ENCODE data around the gene HHIPL1. TPM values are rescaled to one million over a fixed set of nuclear protein-coding genes. Genes with fewer than 3 reads are reported as not detected.
"Not testable (repeated sequence)": the region's sequence is repeated elsewhere in the genome, so short reads cannot be mapped to it uniquely, and the experiment has no call there.

HHIPL1 gene
- total RNA-seq, 2 experiments from 2014 or later: 0.29 to 0.38 TPM

DNA sequence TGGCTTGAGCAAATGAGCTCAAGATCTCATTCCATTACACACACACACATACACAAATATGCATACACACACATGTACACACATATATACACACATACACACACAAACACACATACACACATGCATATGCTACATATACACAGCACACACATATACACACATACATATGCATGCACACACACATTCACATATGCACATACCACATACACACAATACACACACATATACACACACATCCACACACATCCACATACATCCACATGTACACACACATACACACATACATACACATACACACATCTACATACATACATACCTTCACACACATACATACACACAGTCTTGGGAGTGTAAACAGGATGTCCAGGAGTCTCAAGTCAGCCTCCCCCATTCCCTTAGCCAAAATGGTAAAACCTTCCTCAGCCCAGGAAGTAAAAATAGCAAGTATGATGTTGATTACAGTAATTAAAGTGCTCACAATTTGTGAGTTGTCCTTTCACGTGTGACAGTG, 12.8 kb downstream of the HHIPL1 start:
- H3K36me3 Mint-ChIP-seq: no peaks in the 10 kb centered on the region
- no peaks in the 10 kb centered on the region for H3K4me1 Mint-ChIP-seq (ENCODE audit: low read depth)
- intact Hi-C loops (cut with micrococcal nuclease): no loop called here
- H3K9me3 Mint-ChIP-seq: no peaks in the 10 kb centered on the region
- POLR2A ChIA-PET: no interaction called here
- peaks cover 42% of the 10 kb centered on the region for H3K27me3 Mint-ChIP-seq
- no peak for DNase-seq
- H3K4me3 Mint-ChIP-seq: no peak overlapping the region
- CTCF ChIA-PET: no interaction called here
- H3K27ac Mint-ChIP-seq: no peak overlapping the region

GRCh38 chr14:99658218-99658845, 13.4 kb downstream of the HHIPL1 start:
- CTCF ChIA-PET: no interaction called here
- peaks cover 45% of the 10 kb centered on the region for H3K27me3 Mint-ChIP-seq
- no peak for DNase-seq

DNA sequence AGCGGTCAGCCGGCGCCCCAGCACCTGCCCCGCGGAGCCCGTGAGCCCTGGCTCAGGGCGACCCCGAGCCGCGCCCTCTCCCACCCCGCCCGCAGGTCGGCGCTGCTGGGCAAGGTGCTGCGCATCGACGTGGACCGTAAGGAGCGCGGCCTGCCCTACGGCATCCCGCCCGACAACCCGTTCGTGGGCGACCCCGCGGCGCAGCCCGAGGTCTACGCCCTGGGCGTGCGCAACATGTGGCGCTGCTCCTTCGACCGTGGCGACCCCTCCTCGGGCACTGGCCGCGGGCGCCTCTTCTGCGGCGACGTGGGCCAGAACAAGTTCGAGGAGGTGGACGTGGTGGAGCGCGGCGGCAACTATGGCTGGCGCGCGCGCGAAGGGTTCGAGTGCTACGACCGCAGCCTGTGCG, 14.4 kb downstream of the HHIPL1 start:
- DNase-seq: peak; percentile 12
- H3K27me3 Mint-ChIP-seq: peaks cover 43% of the 10 kb centered on the region

More at GRCh38 chr14:99658218-99658845, 13.4 kb downstream of the HHIPL1 start:
- Mint-ChIP-seq H3K27ac (no peak overlapping the region), H3K4me3 (no peak overlapping the region), H3K9me3 (no peaks in the 10 kb centered on the region), H3K36me3 (no peaks in the 10 kb centered on the region), H3K4me1 (ENCODE audit: low read depth) (no peaks in the 10 kb centered on the region)
- intact Hi-C loops (cut with micrococcal nuclease): no loop called here
- POLR2A ChIA-PET: no interaction called here

DNA sequence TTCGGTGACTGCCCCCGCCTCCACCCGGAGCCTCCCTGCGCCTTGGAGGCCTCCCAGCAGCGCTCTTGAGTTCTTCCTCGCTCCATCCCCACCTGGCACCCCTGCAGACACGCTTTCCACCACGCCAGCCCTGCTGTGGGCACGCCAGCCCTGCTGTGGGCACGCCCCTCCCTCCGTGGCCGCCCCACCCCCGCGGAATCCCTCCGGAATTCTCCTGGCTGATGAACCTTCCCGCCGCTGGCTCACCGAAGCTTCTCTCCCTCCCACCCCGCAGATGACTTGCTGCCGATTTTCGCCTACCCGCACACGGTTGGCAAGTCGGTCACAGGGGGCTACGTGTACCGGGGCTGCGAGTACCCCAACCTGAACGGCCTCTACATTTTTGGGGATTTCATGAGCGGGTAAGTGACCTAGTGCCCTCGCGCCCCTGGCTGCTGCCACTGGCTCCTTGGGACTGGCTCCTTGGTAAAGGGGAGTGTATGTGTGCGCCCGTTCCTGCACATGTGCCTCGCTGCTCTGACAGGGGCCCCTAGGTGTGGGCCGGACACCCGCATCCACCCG, 15.2 kb downstream of the HHIPL1 start:
- Mint-ChIP-seq H3K27ac (no peak overlapping the region), H3K27me3 (peaks cover 45% of the 10 kb centered on the region), H3K9me3 (no peaks in the 10 kb centered on the region), H3K36me3 (no peaks in the 10 kb centered on the region), H3K4me1 (ENCODE audit: low read depth) (no peaks in the 10 kb centered on the region), H3K4me3 (no peak overlapping the region)
- ChIA-PET POLR2A (no interaction called here), CTCF (no interaction called here)
- DNase-seq: no peak
- intact Hi-C loops (cut with micrococcal nuclease): no loop called here

More for the DNA sequence above, 14.4 kb downstream of the HHIPL1 start:
- no peaks in the 10 kb centered on the region for H3K4me1 Mint-ChIP-seq (ENCODE audit: low read depth)
- H3K9me3 Mint-ChIP-seq: no peaks in the 10 kb centered on the region
- H3K27ac Mint-ChIP-seq: no peak overlapping the region
- no peaks in the 10 kb centered on the region for H3K36me3 Mint-ChIP-seq
- ChIA-PET POLR2A (no interaction called here), CTCF (no interaction called here)
- H3K4me3 Mint-ChIP-seq: no peak overlapping the region
- intact Hi-C loops (cut with micrococcal nuclease): no loop called here

- H3K27me3 Mint-ChIP-seq: peaks cover 43% of the 10 kb centered on the region
- POLR2A ChIA-PET: no interaction called here
- H3K27ac Mint-ChIP-seq: no peak overlapping the region
- no peak overlapping the region for H3K4me3 Mint-ChIP-seq
- DNase-seq: no peak
- H3K4me1 Mint-ChIP-seq (ENCODE audit: low read depth): no peaks in the 10 kb centered on the region
- no peaks in the 10 kb centered on the region for H3K9me3 Mint-ChIP-seq
- no peaks in the 10 kb centered on the region for H3K36me3 Mint-ChIP-seq
- intact Hi-C loops (cut with micrococcal nuclease): no loop called here
- CTCF ChIA-PET: interaction anchor here (0.6 kb wide), 1 partner anchor 421 kb away, joined by 3 read pairs; no protein-coding TSS in a partner anchor
These were observed 15.9 kb downstream of the HHIPL1 start for GRCh38 chr14:99660794-99661193.

- DNase-seq; H3K4me3 Mint-ChIP-seq; POLR2A ChIA-PET; H3K27ac Mint-ChIP-seq; intact Hi-C loops (cut with micrococcal nuclease); H3K9me3 Mint-ChIP-seq; H3K36me3 Mint-ChIP-seq; H3K4me1 Mint-ChIP-seq (ENCODE audit: low read depth): not testable (repeated sequence)
- CTCF ChIA-PET: interaction anchor here (0.6 kb wide), 1 partner anchor 421 kb away, joined by 3 read pairs; no protein-coding TSS in a partner anchor
- peaks cover 41% of the 10 kb centered on the region for H3K27me3 Mint-ChIP-seq
These were observed 16.3 kb downstream of the HHIPL1 start for GRCh38 chr14:99661206-99661605.

DNA sequence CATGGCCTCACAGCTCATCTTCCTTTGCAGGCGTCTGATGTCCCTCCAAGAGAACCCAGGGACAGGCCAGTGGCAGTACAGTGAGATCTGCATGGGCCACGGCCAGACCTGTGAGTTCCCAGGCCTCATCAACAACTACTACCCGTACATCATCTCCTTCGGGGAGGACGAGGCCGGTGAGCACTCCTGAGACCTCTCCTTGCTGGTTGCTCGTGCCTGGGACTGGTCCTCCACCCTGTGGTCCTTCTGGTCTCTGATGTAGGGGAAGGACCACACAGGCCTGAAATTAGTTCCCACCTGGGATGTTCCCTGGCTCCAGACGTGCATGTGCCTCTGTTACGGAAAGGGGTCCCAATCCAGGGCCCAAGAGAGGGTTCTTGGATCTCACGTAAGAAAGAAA, 17.9 kb downstream of the HHIPL1 start:
- Mint-ChIP-seq H3K27ac (no peak overlapping the region), H3K9me3 (no peaks in the 10 kb centered on the region), H3K27me3 (peaks cover 31% of the 10 kb centered on the region), H3K36me3 (no peaks in the 10 kb centered on the region), H3K4me3 (no peak overlapping the region), H3K4me1 (ENCODE audit: low read depth) (no peaks in the 10 kb centered on the region)
- no peak for DNase-seq
- intact Hi-C loops (cut with micrococcal nuclease): no loop called here
- ChIA-PET POLR2A (no interaction called here), CTCF (interaction anchor here (1.1 to 1.3 kb wide), 2 partner anchors 21 to 25 kb away, joined by 3 read pairs; partner anchors contain the start of gene CYP46A1)

- H3K36me3 Mint-ChIP-seq: no peaks in the 10 kb centered on the region
- H3K9me3 Mint-ChIP-seq: no peaks in the 10 kb centered on the region
- no peak for DNase-seq
- H3K4me1 Mint-ChIP-seq (ENCODE audit: low read depth): no peaks in the 10 kb centered on the region
- POLR2A ChIA-PET: no interaction called here
- CTCF ChIA-PET: interaction anchor here (1.3 to 1.4 kb wide), 2 partner anchors 19 to 25 kb away, joined by 3 to 4 read pairs; no protein-coding TSS in a partner anchor
- peaks cover 25% of the 10 kb centered on the region for H3K27me3 Mint-ChIP-seq
- no peak overlapping the region for H3K4me3 Mint-ChIP-seq
- no peak overlapping the region for H3K27ac Mint-ChIP-seq
- intact Hi-C loops (cut with micrococcal nuclease): no loop called here
These were observed 18.6 kb downstream of the HHIPL1 start for GRCh38 chr14:99663386-99664057.

GRCh38 chr14:99664058-99664936, 19.4 kb downstream of the HHIPL1 start:
- Mint-ChIP-seq H3K27me3 (peaks cover 20% of the 10 kb centered on the region), H3K27ac (no peak overlapping the region), H3K9me3 (no peaks in the 10 kb centered on the region), H3K4me1 (ENCODE audit: low read depth) (no peaks in the 10 kb centered on the region), H3K36me3 (no peaks in the 10 kb centered on the region), H3K4me3 (no peak overlapping the region)
- POLR2A ChIA-PET: no interaction called here
- intact Hi-C loops (cut with micrococcal nuclease): no loop called here
- CTCF ChIA-PET: interaction anchor here (1.3 to 1.4 kb wide), 2 partner anchors 18 to 24 kb away, joined by 3 to 4 read pairs; no protein-coding TSS in a partner anchor
- DNase-seq: no peak

- Mint-ChIP-seq H3K36me3 (no peaks in the 10 kb centered on the region), H3K27ac (no peak overlapping the region), H3K4me3 (no peak overlapping the region), H3K9me3 (no peaks in the 10 kb centered on the region), H3K4me1 (ENCODE audit: low read depth) (no peaks in the 10 kb centered on the region), H3K27me3 (peaks cover 18% of the 10 kb centered on the region)
- intact Hi-C loops (cut with micrococcal nuclease): no loop called here
- DNase-seq: no peak
- ChIA-PET CTCF (no interaction called here), POLR2A (no interaction called here)
These were observed 20.0 kb downstream of the HHIPL1 start for GRCh38 chr14:99664937-99665273.

DNA sequence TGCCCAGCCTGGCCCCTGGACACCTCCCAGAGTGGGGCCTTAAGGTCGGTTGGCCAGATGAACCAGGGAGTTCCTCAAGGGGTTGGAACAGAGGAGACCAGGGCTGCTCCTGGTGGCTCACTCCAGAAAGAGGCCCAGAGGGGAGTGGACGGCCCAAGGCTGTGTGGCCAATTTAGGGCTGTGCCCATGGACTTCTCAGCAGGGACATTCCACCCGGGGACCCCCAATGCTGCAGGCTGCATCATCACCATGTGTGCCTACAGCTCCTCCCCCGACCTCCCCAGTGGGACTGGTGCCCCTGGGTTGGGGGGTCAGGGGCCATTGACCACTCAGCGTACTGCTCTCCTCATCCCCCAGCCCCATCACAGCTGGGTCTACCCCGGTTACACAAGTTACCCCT, 21.6 kb downstream of the HHIPL1 start:
- DNase-seq: no peak
- H3K4me1 Mint-ChIP-seq (ENCODE audit: low read depth): no peaks in the 10 kb centered on the region
- ChIA-PET CTCF (no interaction called here), POLR2A (interaction anchor here (0.7 to 0.8 kb wide), 2 partner anchors 18 to 169 kb away, joined by 3 read pairs; partner anchors contain the start of gene CYP46A1)
- H3K9me3 Mint-ChIP-seq: no peaks in the 10 kb centered on the region
- no peak overlapping the region for H3K27ac Mint-ChIP-seq
- intact Hi-C loops (cut with micrococcal nuclease): no loop called here
- no peak overlapping the region for H3K4me3 Mint-ChIP-seq
- no peaks in the 10 kb centered on the region for H3K36me3 Mint-ChIP-seq
- H3K27me3 Mint-ChIP-seq: peaks cover 6% of the 10 kb centered on the region

- POLR2A ChIA-PET: interaction anchor here (0.7 to 0.8 kb wide), 2 partner anchors 17 to 169 kb away, joined by 3 read pairs; partner anchors contain the start of gene CYP46A1
- H3K36me3 Mint-ChIP-seq: no peaks in the 10 kb centered on the region
- no peaks in the 10 kb centered on the region for H3K9me3 Mint-ChIP-seq
- H3K4me3 Mint-ChIP-seq: no peak overlapping the region
- no peaks in the 10 kb centered on the region for H3K4me1 Mint-ChIP-seq (ENCODE audit: low read depth)
- no peak for DNase-seq
- CTCF ChIA-PET: no interaction called here
- intact Hi-C loops (cut with micrococcal nuclease): no loop called here
- H3K27me3 Mint-ChIP-seq: peaks cover 6% of the 10 kb centered on the region
- no peak overlapping the region for H3K27ac Mint-ChIP-seq
These were observed 22.1 kb downstream of the HHIPL1 start for GRCh38 chr14:99667045-99667444.
